ENCODE results near the gene TRPC1. TPM values are rescaled to one million over a fixed set of nuclear protein-coding genes. Genes with fewer than 3 reads are reported as not detected.
A peak's percentile ranks its signal among the peaks of the same experiment; 100 is the strongest.

TRPC1 gene
- total and polyA plus RNA-seq, 8 donors = 1.2 to 28.8 (median 2.7) TPM

DNA sequence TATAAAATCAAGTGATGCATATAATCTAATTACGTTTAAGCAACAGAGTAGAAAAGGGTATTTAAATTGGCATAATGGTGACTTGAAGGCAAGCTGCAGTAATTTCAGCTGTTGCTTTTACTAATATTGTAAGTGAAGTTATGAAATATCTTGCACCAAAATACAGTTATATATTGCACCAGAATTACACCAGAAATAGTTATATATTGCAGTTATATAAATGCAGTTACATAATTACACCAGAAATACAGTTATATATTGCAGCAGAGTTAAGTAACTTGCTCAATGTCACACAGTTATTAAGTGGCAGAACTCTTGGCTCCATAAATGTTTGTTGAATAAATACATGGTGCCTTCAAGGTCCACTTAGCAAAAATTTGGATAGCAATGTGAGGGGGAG is 113.7 kb downstream of the TRPC1 start:
- no peak overlapping the region for H3K27ac ChIP-seq

DNA sequence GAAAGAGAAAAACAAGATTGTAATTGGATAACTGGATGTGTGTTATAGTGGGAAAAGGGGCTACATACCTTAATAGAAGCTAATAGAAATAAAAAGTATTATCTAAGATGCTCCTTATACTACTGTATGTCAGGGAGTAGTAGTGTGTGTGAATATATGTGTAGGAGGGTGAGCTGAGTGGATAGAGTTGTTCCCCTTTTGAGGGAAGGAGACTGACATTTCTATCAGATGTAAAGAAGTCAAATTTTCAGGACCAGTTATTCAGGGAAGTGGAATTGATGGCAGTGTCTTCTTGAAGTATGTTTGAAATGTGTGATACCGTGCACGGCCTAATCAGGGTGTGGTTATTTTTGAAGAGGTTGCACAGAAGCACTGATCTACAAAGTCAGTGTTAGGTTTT is 116.0 kb downstream of the TRPC1 start:
- H3K4me3 ChIP-seq = no peak overlapping the region
- H3K27ac ChIP-seq = no peak overlapping the region
- H3K36me3 ChIP-seq = no peaks in the 10 kb centered on the region
- H3K27me3 ChIP-seq = no peaks in the 10 kb centered on the region
- WGBS, 5 donors = 58 to 71% (median 65%) methylated on average over 2 of the region's 2 CpGs
- intact Hi-C loops (cut with DNase I; ENCODE audit: low total_unique reads) = loop anchor here (10.0 kb wide), 1 partner anchor 145 kb away; no protein-coding TSS in a partner anchor
- TF ChIP-seq EP300 (IDR thresholded peaks at IDR 0.05) = no peak
- TF ChIP-seq, protein P1, sequence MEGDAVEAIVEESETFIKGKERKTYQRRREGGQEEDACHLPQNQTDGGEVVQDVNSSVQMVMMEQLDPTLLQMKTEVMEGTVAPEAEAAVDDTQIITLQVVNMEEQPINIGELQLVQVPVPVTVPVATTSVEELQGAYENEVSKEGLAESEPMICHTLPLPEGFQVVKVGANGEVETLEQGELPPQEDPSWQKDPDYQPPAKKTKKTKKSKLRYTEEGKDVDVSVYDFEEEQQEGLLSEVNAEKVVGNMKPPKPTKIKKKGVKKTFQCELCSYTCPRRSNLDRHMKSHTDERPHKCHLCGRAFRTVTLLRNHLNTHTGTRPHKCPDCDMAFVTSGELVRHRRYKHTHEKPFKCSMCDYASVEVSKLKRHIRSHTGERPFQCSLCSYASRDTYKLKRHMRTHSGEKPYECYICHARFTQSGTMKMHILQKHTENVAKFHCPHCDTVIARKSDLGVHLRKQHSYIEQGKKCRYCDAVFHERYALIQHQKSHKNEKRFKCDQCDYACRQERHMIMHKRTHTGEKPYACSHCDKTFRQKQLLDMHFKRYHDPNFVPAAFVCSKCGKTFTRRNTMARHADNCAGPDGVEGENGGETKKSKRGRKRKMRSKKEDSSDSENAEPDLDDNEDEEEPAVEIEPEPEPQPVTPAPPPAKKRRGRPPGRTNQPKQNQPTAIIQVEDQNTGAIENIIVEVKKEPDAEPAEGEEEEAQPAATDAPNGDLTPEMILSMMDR (IDR thresholded peaks at IDR 0.05) = no peak
- TF ChIP-seq POLR2A (IDR thresholded peaks at IDR 0.05) = no peak
- TF ChIP-seq POLR2AphosphoS5 (IDR thresholded peaks at IDR 0.05) = no peak
- H3K4me1 ChIP-seq = no peaks in the 10 kb centered on the region
- H3K9me3 ChIP-seq = no peaks in the 10 kb centered on the region
- DNase-seq = no peak

More for the DNA sequence above, 113.7 kb downstream of the TRPC1 start:
- TF ChIP-seq POLR2A (IDR thresholded peaks at IDR 0.05) = no peak
- TF ChIP-seq EP300 (IDR thresholded peaks at IDR 0.05) = no peak
- no peak for TF ChIP-seq POLR2AphosphoS5 (IDR thresholded peaks at IDR 0.05)
- Histone ChIP-seq H3K36me3 (no peaks in the 10 kb centered on the region), H3K4me1 (no peaks in the 10 kb centered on the region), H3K9me3 (no peaks in the 10 kb centered on the region), H3K27me3 (no peaks in the 10 kb centered on the region), H3K4me3 (no peak overlapping the region)
- intact Hi-C loops (cut with DNase I; ENCODE audit: low total_unique reads) = loop anchor here (10.0 kb wide), 1 partner anchor 147 kb away; no protein-coding TSS in a partner anchor
- 89 to 97% (median 94%) methylated on average over 1 of the region's 1 CpG for WGBS, 5 donors
- DNase-seq = no peak

DNA sequence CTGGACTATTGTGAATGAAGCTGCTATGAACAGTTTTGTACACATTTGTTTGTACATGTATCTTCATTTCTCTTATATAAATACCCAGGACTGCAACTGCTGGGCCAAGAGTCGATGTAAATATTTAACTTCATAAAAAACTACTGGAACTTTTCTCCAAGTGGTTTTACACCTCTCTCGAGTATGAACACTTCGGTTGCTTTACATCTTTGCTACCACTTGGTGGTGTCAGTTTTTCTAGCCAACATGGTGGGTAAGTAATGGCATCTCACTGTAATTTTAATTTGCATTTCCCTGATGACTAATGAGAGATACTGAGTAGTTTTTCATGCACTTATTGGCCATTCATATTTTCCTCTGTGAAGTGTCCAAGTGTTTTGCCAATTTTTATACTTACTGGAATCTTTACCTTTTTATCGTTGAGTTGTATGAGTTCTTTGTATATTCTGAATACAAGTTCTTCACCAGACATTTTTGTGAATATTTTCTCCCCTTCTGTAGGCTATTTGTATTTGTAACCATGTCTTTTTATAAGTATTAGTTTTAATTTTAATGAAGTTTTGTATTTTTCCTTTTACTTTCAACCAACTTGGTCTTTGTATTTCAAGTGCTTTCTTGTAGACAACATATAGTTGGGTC is 120.6 kb downstream of the TRPC1 start:
- Histone ChIP-seq H3K27me3 (no peaks in the 10 kb centered on the region), H3K4me3 (no peak overlapping the region), H3K36me3 (no peaks in the 10 kb centered on the region), H3K4me1 (no peaks in the 10 kb centered on the region), H3K9me3 (no peaks in the 10 kb centered on the region), H3K27ac (no peak overlapping the region)
- intact Hi-C loops (cut with DNase I; ENCODE audit: low total_unique reads) = no loop called here
- TF ChIP-seq, protein P1 (IDR thresholded peaks at IDR 0.05) = peak in 1 of 7 experiments; percentile 17
- TF ChIP-seq POLR2AphosphoS5 (IDR thresholded peaks at IDR 0.05) = no peak
- WGBS, 5 donors = 43 to 62% (median 50%) methylated on average over 4 of the region's 4 CpGs
- no peak for DNase-seq

DNA sequence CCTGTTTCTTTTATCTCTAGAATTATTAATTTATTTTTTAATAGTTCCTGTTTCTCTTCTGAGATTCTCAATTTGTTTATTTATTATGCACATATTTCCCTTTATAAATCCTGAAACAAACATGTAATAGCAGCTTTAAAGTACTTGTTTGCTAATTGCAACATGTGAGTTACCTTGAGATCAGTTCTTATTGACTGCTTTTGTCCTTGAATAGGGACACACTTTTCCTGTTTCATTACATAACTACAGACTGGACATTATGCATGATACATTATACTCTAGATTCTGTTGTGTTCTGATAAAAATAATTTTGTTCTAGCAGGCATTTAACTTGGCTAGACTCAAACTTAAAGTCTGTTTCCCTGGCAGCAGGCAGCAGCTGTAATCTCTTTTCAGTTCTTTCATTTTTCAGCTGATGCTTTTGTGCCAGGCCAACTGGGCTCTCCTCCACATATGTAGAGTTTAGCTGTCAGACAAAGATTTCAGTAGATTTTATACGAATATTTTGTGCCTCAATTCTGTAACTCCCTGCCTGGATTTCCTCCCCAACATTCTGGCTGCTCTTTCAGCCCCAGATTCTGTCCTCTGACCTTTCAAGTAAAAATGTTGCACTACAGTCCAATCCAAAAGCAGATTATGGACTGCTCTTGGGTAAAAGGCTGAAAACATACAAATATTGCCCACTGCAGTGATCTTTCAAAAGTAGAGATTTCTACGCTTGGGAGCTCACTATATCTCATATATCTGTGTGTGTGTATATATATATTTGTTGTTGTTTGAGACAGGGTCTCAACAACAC is 123.1 kb downstream of the TRPC1 start:
- Histone ChIP-seq H3K9me3 (no peaks in the 10 kb centered on the region), H3K36me3 (no peaks in the 10 kb centered on the region), H3K27ac (no peak overlapping the region), H3K4me3 (no peak overlapping the region), H3K27me3 (no peaks in the 10 kb centered on the region), H3K4me1 (peaks cover 0 to 11% (median 3%) of the 10 kb centered on the region in 4 donors)
- intact Hi-C loops (cut with DNase I; ENCODE audit: low total_unique reads) = no loop called here
- TF ChIP-seq, protein P1 (IDR thresholded peaks at IDR 0.05) = no peak
- no peak for TF ChIP-seq POLR2AphosphoS5 (IDR thresholded peaks at IDR 0.05)
- TF ChIP-seq POLR2A (IDR thresholded peaks at IDR 0.05) = no peak
- no peak for TF ChIP-seq EP300 (IDR thresholded peaks at IDR 0.05)
- peak in 1 of 2 donors; percentile 21 for DNase-seq
- WGBS, 5 donors = 25 to 59% (median 35%) methylated on average over 2 of the region's 2 CpGs

All from stomach (tissue), 9 donors.